Regular cardiac myocyte (primary cell): ENCODE data around the gene CDC42EP1. TPM values are rescaled to one million over a fixed set of nuclear protein-coding genes. Genes with fewer than 3 reads are reported as not detected.

Source experiments
- total RNA-seq: library from RNA; depleted of rRNA; stranded (reverse); fragments of >200 nt; gene quantifications from 2 replicates; pipeline ENCODE4 v1.2.3, GENCODE V29; 2014

The CDC42EP1 gene, protein sequence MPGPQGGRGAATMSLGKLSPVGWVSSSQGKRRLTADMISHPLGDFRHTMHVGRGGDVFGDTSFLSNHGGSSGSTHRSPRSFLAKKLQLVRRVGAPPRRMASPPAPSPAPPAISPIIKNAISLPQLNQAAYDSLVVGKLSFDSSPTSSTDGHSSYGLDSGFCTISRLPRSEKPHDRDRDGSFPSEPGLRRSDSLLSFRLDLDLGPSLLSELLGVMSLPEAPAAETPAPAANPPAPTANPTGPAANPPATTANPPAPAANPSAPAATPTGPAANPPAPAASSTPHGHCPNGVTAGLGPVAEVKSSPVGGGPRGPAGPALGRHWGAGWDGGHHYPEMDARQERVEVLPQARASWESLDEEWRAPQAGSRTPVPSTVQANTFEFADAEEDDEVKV
- total RNA-seq: 9.6 and 9.8 TPM in 2 replicates

DNA sequence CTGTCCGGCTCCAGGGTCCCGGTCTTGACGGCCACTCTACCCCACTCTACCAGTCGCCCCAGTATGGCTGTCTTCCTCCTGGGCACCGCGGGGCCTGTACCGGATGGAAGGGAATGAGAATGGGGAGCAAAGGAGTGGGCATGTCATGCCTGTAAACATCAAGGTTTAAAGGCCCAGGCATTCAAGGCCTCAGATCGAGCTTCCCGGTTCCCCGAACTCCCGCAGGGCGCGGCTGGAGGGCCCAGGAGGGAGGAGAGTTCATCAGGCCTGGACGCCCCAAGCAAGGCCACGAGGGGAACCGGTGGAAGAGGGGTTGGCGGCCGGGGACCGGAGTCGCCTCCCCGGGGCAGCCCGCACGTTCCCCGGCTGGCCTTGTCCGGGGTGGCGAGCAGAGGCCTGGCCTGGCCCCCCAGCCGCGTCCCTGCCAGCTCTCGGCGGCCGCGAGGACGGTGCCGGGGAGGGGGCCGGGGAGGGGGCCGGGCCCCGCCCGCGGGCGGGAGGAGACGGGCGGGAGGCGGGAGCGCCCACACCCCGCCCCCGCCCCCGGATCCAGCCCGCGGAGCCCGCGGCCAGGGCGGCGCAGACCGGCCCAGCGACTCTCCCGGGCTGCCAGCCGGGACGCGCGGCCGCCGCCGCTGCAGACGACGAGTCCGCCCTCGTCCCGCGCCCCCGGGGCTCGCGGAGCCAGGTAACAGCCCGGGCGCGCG, at the start of gene CDC42EP1:
Gene CDC42EP1 (plus strand): TSS at position 580 of the 707 bp plus-strand sequence. CDS start 5,870 bp downstream, outside the sequence.

DNA sequence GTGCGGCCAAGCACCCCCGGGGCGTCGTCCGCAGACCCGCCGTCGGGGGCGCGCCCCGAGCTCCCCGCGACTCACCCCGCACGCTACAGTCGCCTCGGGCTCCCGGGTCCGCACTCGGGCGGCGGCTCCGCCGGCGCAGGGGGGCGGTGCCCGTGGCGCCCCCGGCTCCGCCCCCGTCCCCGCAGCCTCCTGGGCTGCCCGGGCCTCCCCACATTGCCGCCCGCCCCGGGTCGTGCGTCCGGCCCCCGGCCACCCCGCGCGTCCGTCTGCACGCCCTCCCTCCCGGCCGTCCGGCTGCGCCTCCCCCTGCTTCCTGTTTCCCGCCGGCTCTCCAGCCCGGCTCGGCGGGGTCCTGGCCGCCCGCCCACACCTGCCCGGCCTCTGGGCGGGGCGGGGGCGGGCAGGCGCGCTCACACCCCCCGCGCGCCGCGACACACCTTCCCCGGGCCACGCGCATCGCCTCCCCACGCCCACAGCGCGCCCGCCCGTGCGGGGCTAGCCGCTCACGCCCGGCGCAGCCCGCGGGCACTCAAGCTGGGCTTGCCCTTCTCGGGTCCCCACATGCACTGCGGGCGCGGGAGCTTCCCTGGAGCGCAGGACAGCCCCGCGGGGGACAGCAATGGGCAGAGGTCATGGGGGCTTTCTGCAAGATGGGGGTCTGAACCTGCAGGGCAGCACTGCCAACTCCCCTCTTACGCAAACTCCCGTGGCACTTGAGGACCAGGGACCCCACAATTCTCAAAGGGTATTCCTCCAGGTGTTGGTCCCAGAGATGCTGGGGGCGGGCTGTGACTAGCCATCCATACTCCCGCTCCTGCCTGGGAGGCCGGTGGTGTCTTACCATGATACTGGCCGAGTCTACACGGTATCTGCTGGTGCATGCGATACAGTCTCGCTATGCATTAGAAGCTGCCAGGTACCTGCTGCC, 40.7 kb upstream of the CDC42EP1 start, which contains the start of gene CARD10:
Gene CARD10 (minus strand): TSS at position 148 of the 928 bp plus-strand sequence. CDS start 215 bp downstream, outside the sequence.

DNA sequence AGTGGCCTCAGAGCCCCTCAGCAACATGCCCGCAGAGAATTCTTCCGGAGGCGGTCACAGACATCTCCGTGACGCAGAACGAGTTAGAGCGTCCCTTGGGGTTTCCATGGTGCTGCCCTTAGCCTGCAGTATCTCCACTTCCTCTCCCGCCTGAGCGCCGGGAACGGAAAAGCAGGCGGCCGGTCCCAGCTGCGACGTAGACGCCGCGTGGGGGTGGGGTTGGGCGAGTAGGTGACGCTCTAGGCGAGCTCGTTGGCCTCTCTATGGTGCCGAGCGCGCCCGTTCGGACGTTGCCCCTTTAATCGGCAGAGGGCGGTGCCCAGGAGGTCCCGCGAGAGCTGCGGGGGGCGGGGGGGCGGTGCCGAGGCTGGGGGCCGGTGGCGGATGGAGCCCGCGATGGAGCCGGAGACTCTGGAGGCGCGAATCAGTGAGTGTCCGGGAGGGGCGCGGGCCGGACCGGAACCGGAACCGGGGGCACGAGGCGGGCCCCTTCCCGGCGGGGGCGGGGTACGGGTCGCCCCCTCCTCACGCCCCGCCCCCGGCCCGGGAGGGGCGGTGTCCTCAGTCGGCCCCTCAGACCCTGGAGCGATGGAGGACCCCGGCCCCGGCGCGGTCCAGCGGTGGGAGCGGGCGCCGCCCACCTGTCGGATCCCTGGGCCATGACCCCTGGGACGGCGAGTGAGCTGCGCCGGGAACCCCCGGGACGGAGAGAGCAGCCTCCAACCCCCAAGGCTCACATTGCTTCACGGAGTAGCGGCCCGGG, 48.4 kb downstream of the CDC42EP1 start, which contains the start of gene GGA1:
Gene GGA1 (plus strand): TSS at position 358 of the 763 bp plus-strand sequence. CDS start 27 bp downstream, at position 385.

Other genes with a start within 250 kb of the CDC42EP1 start
- under 0.01 TPM in 1 of 2 replicates, not detected in the other for gene ELFN2, start 133.0 kb upstream of the CDC42EP1 start, total RNA-seq
- 0.28 and 0.58 TPM in 2 replicates for gene MFNG, start 74.1 kb upstream of the CDC42EP1 start, total RNA-seq
- gene CARD10, start 41.1 kb upstream of the CDC42EP1 start, total RNA-seq: 2.8 and 3.6 TPM in 2 replicates
- gene LGALS2, start 19.6 kb downstream of the CDC42EP1 start, total RNA-seq: not detected in 2 replicates
- gene GGA1, start 48.4 kb downstream of the CDC42EP1 start, total RNA-seq: 38.6 and 46.0 TPM in 2 replicates
- 7.9 and 11.3 TPM in 2 replicates for gene SH3BP1, start 79.2 kb downstream of the CDC42EP1 start, total RNA-seq
- 14.4 and 21.7 TPM in 2 replicates for gene PDXP, start 98.2 kb downstream of the CDC42EP1 start, total RNA-seq
- 4,598 and 6,022 TPM in 2 replicates for gene LGALS1, start 115.2 kb downstream of the CDC42EP1 start, total RNA-seq
- gene NOL12, start 125.9 kb downstream of the CDC42EP1 start, total RNA-seq: 8.7 and 33.9 TPM in 2 replicates
- gene TRIOBP, start 136.6 kb downstream of the CDC42EP1 start, total RNA-seq: 114 and 155 TPM in 2 replicates
- gene GCAT, start 247.5 kb downstream of the CDC42EP1 start, total RNA-seq: 24.5 and 37.6 TPM in 2 replicates